SK-N-MC (cell line): Measurements from ENCODE around the gene ADGRD2.

Source experiments
- EZH2 ChIP-seq: fragments of 200-600 bp; sonication (generic); IDR thresholded peaks from one replicate; pipeline ENCODE4 v1.6.1; 2017; ENCODE audit warnings: antibody characterized with exemption
- FOXP2 ChIP-seq: optimal IDR thresholded peaks from 2 replicates; pipeline ENCODE3; 2011; ENCODE audit warnings: mild to moderate bottlenecking, moderate library complexity; ENCODE audit not compliant: insufficient read depth; ENCODE audit errors: extremely low read length, control extremely low read depth
- POLR2AphosphoS5 ChIP-seq: IDR thresholded peaks from 2 replicates; pipeline ENCODE4 v1.6.1; 2012; ENCODE audit warnings: mild to moderate bottlenecking, low read depth, low read length, borderline replicate concordance

GRCh38 chr9:124436320-124436719, 13.9 kb upstream of the ADGRD2 start:
- no peak for TF ChIP-seq EZH2
- TF ChIP-seq POLR2AphosphoS5 = no peak
- no peak for TF ChIP-seq FOXP2
